Astrocyte (in vitro differentiated cells and primary cell): ENCODE data around the gene RFLNA. TPM values are rescaled to one million over a fixed set of nuclear protein-coding genes. Genes with fewer than 3 reads are reported as not detected.

Experiments used
- DNase-seq: peaks from one replicate; pipeline ENCODE4 v3.0.0-alpha.2; 2010; ENCODE audit warnings: low read depth
- FAIRE-seq: peaks from 2 replicates; lab custom pipeline; 2011; peaks lifted over from hg19 to GRCh38; lab: Jason Lieb, UNC
- H2AFZ ChIP-seq: 2 replicates; pipeline ENCODE4 v1.6.0; 2012; ENCODE audit warnings: low read depth, low read length, inconsistent platforms
- H3K27ac ChIP-seq: 2 replicates; pipeline ENCODE4 v1.5.1; 2011; ENCODE audit warnings: low read depth, low read length, inconsistent platforms
- H3K27me3 ChIP-seq: 2 replicates; pipeline ENCODE4 v1.6.0; 2011; ENCODE audit warnings: low read length, inconsistent platforms; ENCODE audit not compliant: insufficient read depth
- H3K36me3 ChIP-seq: 2 replicates; pipeline ENCODE4 v1.5.1; 2011; ENCODE audit warnings: low read length, inconsistent platforms; ENCODE audit not compliant: insufficient read depth
- H3K4me1 ChIP-seq: 2 replicates; pipeline ENCODE4 v1.5.1; 2011; ENCODE audit warnings: low read length, inconsistent platforms; ENCODE audit not compliant: insufficient read depth
- H3K4me2 ChIP-seq: 2 replicates; pipeline ENCODE4 v1.6.0; 2012; ENCODE audit warnings: low read length, inconsistent platforms
- H3K4me3 ChIP-seq: 2 replicates; pipeline ENCODE4 v1.5.1; 2011; ENCODE audit warnings: low read depth, mild to moderate bottlenecking, low read length, inconsistent platforms; ENCODE audit not compliant: insufficient read depth
- H3K79me2 ChIP-seq: 2 replicates; pipeline ENCODE4 v1.6.0; 2012; ENCODE audit warnings: mild to moderate bottlenecking, low read length, inconsistent platforms; ENCODE audit not compliant: insufficient read depth
- H3K9ac ChIP-seq: 2 replicates; pipeline ENCODE4 v1.6.0; 2012; ENCODE audit warnings: mild to moderate bottlenecking, low read length, inconsistent platforms
- H3K9me3 ChIP-seq: 2 replicates; pipeline ENCODE4 v1.5.1; 2012; ENCODE audit warnings: low read depth, mild to moderate bottlenecking, low read length, inconsistent platforms; ENCODE audit not compliant: insufficient read depth
- H4K20me1 ChIP-seq: 2 replicates; pipeline ENCODE4 v1.6.0; 2012; ENCODE audit warnings: low read length, inconsistent platforms; ENCODE audit not compliant: insufficient read depth
- H3K27ac Mint-ChIP-seq: one replicate; pipeline ENCODE4 v1.8.0; 2021; ENCODE audit warnings: mild to moderate bottlenecking, mixed read lengths; ENCODE audit not compliant: unreplicated experiment
- H3K27me3 Mint-ChIP-seq: one replicate; pipeline ENCODE4 v1.8.0; 2021; ENCODE audit warnings: low read depth, mixed read lengths; ENCODE audit not compliant: unreplicated experiment
- H3K36me3 Mint-ChIP-seq: one replicate; pipeline ENCODE4 v1.8.0; 2021; ENCODE audit warnings: low read depth, mixed read lengths; ENCODE audit not compliant: unreplicated experiment
- H3K4me1 Mint-ChIP-seq: one replicate; pipeline ENCODE4 v1.8.0; 2021; ENCODE audit warnings: low read depth, mixed read lengths; ENCODE audit not compliant: unreplicated experiment
- H3K4me3 Mint-ChIP-seq: one replicate; pipeline ENCODE4 v1.8.0; 2021; ENCODE audit warnings: mild to moderate bottlenecking, moderate library complexity, mixed read lengths; ENCODE audit not compliant: unreplicated experiment
- H3K9me3 Mint-ChIP-seq: one replicate; pipeline ENCODE4 v1.8.0; 2021; ENCODE audit warnings: mild to moderate bottlenecking, mixed read lengths; ENCODE audit not compliant: unreplicated experiment
- EZH2 ChIP-seq: IDR thresholded peaks from 2 replicates; pipeline ENCODE4 v1.6.1; 2012; ENCODE audit warnings: mild to moderate bottlenecking, low read length, inconsistent platforms; ENCODE audit not compliant: insufficient read depth
- total RNA-seq: library from RNA; stranded (reverse); gene quantifications from 2 replicates; pipeline ENCODE4 v1.2.1, GENCODE V29; 2021
- TF ChIP-seq, protein P1 (sequence below): IDR thresholded peaks from 2 replicates; pipeline ENCODE4 v1.5.1; 2011; ENCODE audit warnings: low read depth, mild to moderate bottlenecking, inconsistent platforms, low read length, moderate library complexity; ENCODE audit not compliant: insufficient read depth

RFLNA gene
- total RNA-seq, 1 donor from 2014 or later, result 1.8 TPM

DNA sequence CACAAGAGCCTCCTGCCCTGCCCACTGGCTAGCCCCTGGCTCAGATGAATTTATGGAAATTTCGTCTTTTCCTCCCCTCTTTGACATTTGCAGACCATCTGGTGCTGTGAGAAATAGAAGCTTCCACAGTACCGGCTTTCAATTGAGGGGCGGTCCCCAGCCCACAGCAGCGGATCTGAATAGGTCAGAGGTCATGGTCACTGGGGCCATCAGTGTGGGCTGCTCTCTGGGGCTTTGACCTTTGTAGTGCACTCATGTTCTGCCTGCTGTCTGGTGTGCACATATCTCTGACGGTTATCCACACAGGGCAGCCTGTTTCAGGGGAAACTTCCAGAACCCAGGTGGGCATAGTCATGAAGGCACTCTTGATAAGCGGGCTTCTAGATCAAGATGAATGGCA, 2.5 kb upstream of the RFLNA start:
- Histone ChIP-seq H3K79me2 (no peaks in the 10 kb centered on the region), H3K9me3 (peaks cover 5% of the 10 kb centered on the region), H3K9ac (no peak overlapping the region), H3K4me1 (peaks cover 12% of the 10 kb centered on the region), H2AFZ (no peak overlapping the region), H4K20me1 (peaks cover 8% of the 10 kb centered on the region), H3K27ac (no peak overlapping the region), H3K27me3 (peaks cover 19% of the 10 kb centered on the region), H3K4me3 (no peak overlapping the region), H3K4me2 (no peak overlapping the region), H3K36me3 (no peaks in the 10 kb centered on the region)
- peaks cover 11% of the 10 kb centered on the region for H3K9me3 Mint-ChIP-seq
- no peak for TF ChIP-seq EZH2
- TF ChIP-seq, protein P1, sequence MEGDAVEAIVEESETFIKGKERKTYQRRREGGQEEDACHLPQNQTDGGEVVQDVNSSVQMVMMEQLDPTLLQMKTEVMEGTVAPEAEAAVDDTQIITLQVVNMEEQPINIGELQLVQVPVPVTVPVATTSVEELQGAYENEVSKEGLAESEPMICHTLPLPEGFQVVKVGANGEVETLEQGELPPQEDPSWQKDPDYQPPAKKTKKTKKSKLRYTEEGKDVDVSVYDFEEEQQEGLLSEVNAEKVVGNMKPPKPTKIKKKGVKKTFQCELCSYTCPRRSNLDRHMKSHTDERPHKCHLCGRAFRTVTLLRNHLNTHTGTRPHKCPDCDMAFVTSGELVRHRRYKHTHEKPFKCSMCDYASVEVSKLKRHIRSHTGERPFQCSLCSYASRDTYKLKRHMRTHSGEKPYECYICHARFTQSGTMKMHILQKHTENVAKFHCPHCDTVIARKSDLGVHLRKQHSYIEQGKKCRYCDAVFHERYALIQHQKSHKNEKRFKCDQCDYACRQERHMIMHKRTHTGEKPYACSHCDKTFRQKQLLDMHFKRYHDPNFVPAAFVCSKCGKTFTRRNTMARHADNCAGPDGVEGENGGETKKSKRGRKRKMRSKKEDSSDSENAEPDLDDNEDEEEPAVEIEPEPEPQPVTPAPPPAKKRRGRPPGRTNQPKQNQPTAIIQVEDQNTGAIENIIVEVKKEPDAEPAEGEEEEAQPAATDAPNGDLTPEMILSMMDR, result no peak
- no peak overlapping the region for H3K4me3 Mint-ChIP-seq
- peaks cover 15% of the 10 kb centered on the region for H3K4me1 Mint-ChIP-seq
- FAIRE-seq, result no peak
- no peaks in the 10 kb centered on the region for H3K36me3 Mint-ChIP-seq
- no peak overlapping the region for H3K27ac Mint-ChIP-seq
- H3K27me3 Mint-ChIP-seq, result peaks cover 39% of the 10 kb centered on the region
- no peak for DNase-seq

DNA sequence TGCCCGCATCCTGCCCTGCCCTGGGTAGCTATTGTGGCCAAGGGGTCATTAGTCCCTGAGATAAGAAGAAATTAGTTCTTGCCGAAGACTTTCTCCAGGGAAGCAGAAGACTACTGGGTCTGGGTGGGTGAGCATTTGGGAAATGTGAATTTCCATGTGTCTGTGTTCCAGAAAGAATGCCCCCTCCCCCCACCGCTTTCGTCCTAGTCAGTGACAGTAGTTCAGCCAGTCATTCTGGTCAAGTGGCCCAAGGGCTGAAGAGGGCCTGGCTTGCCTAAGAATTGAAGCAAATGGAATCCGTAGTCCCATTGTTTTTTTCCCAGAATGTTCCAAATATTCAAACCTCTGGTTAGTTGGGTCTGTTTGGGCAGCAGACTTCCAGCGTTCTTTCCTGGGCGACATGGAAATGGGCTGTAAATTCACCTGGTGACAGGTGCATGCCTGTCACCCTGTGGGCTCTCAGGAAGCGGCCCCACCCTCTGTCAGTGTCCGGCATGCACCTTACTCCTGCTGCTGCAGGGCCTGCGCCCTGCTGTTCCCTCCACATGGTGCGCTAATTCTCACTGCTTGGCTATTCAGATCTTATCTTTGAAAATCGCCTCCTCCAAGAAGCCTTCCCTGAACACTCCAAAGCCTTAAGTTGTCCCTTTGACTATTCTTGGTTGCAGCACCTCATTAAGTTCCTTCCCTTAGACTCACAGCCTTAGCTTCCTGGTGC, 1.4 kb upstream of the RFLNA start:
- peaks cover 48% of the 10 kb centered on the region for H3K27me3 Mint-ChIP-seq
- H3K9me3 ChIP-seq, result peaks cover under 1% of the 10 kb centered on the region
- H3K4me3 Mint-ChIP-seq, result no peak overlapping the region

More for the DNA sequence above, 1.4 kb upstream of the RFLNA start:
- H3K27ac Mint-ChIP-seq, result no peak overlapping the region
- Histone ChIP-seq H3K9ac (no peak overlapping the region), H4K20me1 (peaks cover 9% of the 10 kb centered on the region), H3K4me1 (peaks cover 12% of the 10 kb centered on the region), H3K4me3 (no peak overlapping the region), H3K36me3 (no peaks in the 10 kb centered on the region), H2AFZ (no peak overlapping the region), H3K79me2 (no peaks in the 10 kb centered on the region), H3K4me2 (no peak overlapping the region), H3K27me3 (peaks cover 26% of the 10 kb centered on the region), H3K27ac (no peak overlapping the region)
- H3K9me3 Mint-ChIP-seq, result peaks cover 4% of the 10 kb centered on the region
- FAIRE-seq (no peak), DNase-seq (no peak)
- peaks cover 15% of the 10 kb centered on the region for H3K4me1 Mint-ChIP-seq
- no peaks in the 10 kb centered on the region for H3K36me3 Mint-ChIP-seq
- TF ChIP-seq, protein P1, result no peak
- TF ChIP-seq EZH2, result no peak
